PC-3 (cell line): ENCODE results near the gene APH1B.

Experiments
- CTCF ChIP-seq: fragments of 300-600 bp; sonication (generic); conservative IDR thresholded peaks from 2 replicates; pipeline ENCODE4 v1.5.1; 2017; ENCODE audit warnings: antibody characterized with exemption, low read depth, mild to moderate bottlenecking, low read length
- EZH2 ChIP-seq: fragments of 300-600 bp; sonication (generic); IDR thresholded peaks from one replicate; pipeline ENCODE4 v1.6.1; 2017; ENCODE audit warnings: antibody characterized with exemption, mild to moderate bottlenecking, low read length; ENCODE audit not compliant: unreplicated experiment
- EZH2phosphoT487 ChIP-seq: fragments of 300-600 bp; sonication (generic); IDR thresholded peaks from 2 replicates; pipeline ENCODE4 v1.6.1; 2018; ENCODE audit warnings: mild to moderate bottlenecking, antibody characterized with exemption, low read length, borderline replicate concordance

- TF ChIP-seq CTCF = no peak
- TF ChIP-seq EZH2 = no peak
- no peak for TF ChIP-seq EZH2phosphoT487
These were observed 79.7 kb downstream of the APH1B start for GRCh38 chr15:63357061-63357460.
